Stimulated activated CD8-positive, alpha-beta memory T cell treated with anti-CD3 and anti-CD28 coated beads, Interleukin-7, amount 100 ng/mL, for 1 hour (primary cell): ENCODE results near the gene NNT.
A peak's percentile ranks its signal among the peaks of the same experiment; 100 is the strongest.
"Not testable (repeated sequence)": the region's sequence is repeated elsewhere in the genome, so short reads cannot be mapped to it uniquely, and the experiment has no call there.

Source experiments
- DNase-seq, 2 donors: peaks; one replicate each; pipeline ENCODE4 v3.0.0-alpha.2; 2020; ENCODE audit warnings: low read depth in 2 of 2

Gene NNT

GRCh38 chr5:43602461-43603343 is at the start of gene NNT:
Gene NNT (plus strand): TSS chr5:43603180. CDS start chr5:43609196, 6,016 bp downstream.
- peak; percentile 50 to 53 for DNase-seq

GRCh38 chr5:43553381-43553780 is 49.6 kb upstream of the NNT start:
- DNase-seq, result no peak

GRCh38 chr5:43554497-43554896 is 48.5 kb upstream of the NNT start:
- no peak for DNase-seq

GRCh38 chr5:43555895-43556606 is 46.9 kb upstream of the NNT start:
- peak; percentile 5 to 17 for DNase-seq

- DNase-seq, result not testable (repeated sequence)
Measured at GRCh38 chr5:43556607-43556856, 46.4 kb upstream of the NNT start.

GRCh38 chr5:43556857-43557542 is 46.0 kb upstream of the NNT start, which contains the start of gene PAIP1:
Gene PAIP1 (minus strand): TSS chr5:43557077. CDS start chr5:43556846, 231 bp downstream.
- DNase-seq, result peak; percentile 58 to 65

GRCh38 chr5:43560128-43560527 is 42.9 kb upstream of the NNT start:
- DNase-seq, result no peak

GRCh38 chr5:43561356-43561755 is 41.6 kb upstream of the NNT start:
- no peak for DNase-seq

GRCh38 chr5:43563321-43563720 is 39.7 kb upstream of the NNT start:
- DNase-seq, result no peak

GRCh38 chr5:43564289-43564850 is 38.6 kb upstream of the NNT start:
- no peak for DNase-seq

- DNase-seq, result no peak
Measured at GRCh38 chr5:43565043-43565442, 37.9 kb upstream of the NNT start.

- DNase-seq, result no peak
Measured at GRCh38 chr5:43567967-43568366, 35.0 kb upstream of the NNT start.

- DNase-seq, result no peak
Measured at GRCh38 chr5:43569236-43569746, 33.7 kb upstream of the NNT start.

- DNase-seq, result no peak
Measured at GRCh38 chr5:43570450-43571158, 32.4 kb upstream of the NNT start.

- no peak for DNase-seq
Measured at GRCh38 chr5:43571237-43571636, 31.7 kb upstream of the NNT start.

- no peak for DNase-seq
Measured at GRCh38 chr5:43572357-43572756, 30.6 kb upstream of the NNT start.

- no peak for DNase-seq
Measured at GRCh38 chr5:43573058-43573457, 29.9 kb upstream of the NNT start.

- DNase-seq, result not testable (repeated sequence)
Measured at GRCh38 chr5:43580402-43581210, 22.4 kb upstream of the NNT start.

- no peak for DNase-seq
Measured at GRCh38 chr5:43581398-43581797, 21.6 kb upstream of the NNT start.
